Measurements from ENCODE around the gene STX1B.

- TF ChIP-seq ZNF274 (IDR thresholded peaks at IDR 0.05; ENCODE audit: low read depth, low read length): no peak
- no peak for TF ChIP-seq YY1 (IDR thresholded peaks at IDR 0.05; ENCODE audit: insufficient read depth, insufficient read length)
- no peak for TF ChIP-seq SUZ12 (IDR thresholded peaks at IDR 0.05; ENCODE audit: extremely low read depth, insufficient read depth, insufficient read length)
These were observed 11.3 kb downstream of the STX1B start for GRCh38 chr16:30998852-30999761.
